Glutamatergic neuron (in vitro differentiated cells): Measurements from ENCODE around the gene SLC47A1. TPM values are rescaled to one million over a fixed set of nuclear protein-coding genes. Genes with fewer than 3 reads are reported as not detected.

Source experiments
- DNase-seq: peaks from one replicate; pipeline ENCODE4 v3.0.0; 2022
- H3K27ac Mint-ChIP-seq: one replicate; pipeline ENCODE4 v1.8.0; 2020; ENCODE audit warnings: mild to moderate bottlenecking, mixed read lengths, inconsistent platforms; ENCODE audit not compliant: unreplicated experiment
- H3K27me3 Mint-ChIP-seq: one replicate; pipeline ENCODE4 v1.8.0; 2020; ENCODE audit warnings: mild to moderate bottlenecking, moderate library complexity, mixed read lengths, inconsistent platforms; ENCODE audit not compliant: unreplicated experiment
- H3K36me3 Mint-ChIP-seq: one replicate; pipeline ENCODE4 v1.8.0; 2020; ENCODE audit warnings: mild to moderate bottlenecking, mixed read lengths, inconsistent platforms; ENCODE audit not compliant: unreplicated experiment
- H3K4me1 Mint-ChIP-seq: one replicate; pipeline ENCODE4 v1.8.0; 2020; ENCODE audit warnings: mild to moderate bottlenecking, low read depth, mixed read lengths, inconsistent platforms; ENCODE audit not compliant: unreplicated experiment
- H3K4me3 Mint-ChIP-seq: one replicate; pipeline ENCODE4 v1.8.0; 2020; ENCODE audit warnings: mild to moderate bottlenecking, mixed read lengths, inconsistent platforms; ENCODE audit not compliant: unreplicated experiment
- H3K9me3 Mint-ChIP-seq: one replicate; pipeline ENCODE4 v1.8.0; 2020; ENCODE audit warnings: mild to moderate bottlenecking, moderate library complexity, mixed read lengths, inconsistent platforms; ENCODE audit not compliant: unreplicated experiment
- total RNA-seq: library from RNA; stranded (reverse); fragmentation: NEBNext Ultra II Directional; extraction: Animal tissue kit (Norgen Biotek cat#: 25700); gene quantifications from one replicate; pipeline ENCODE4 v1.2.1, GENCODE V29; 2021; ENCODE audit not compliant: unreplicated experiment
- TF ChIP-seq, protein P1 (sequence below): fragments of 200-600 bp; sonication (generic); IDR thresholded peaks from one replicate; pipeline ENCODE4 v1.5.0; 2021; ENCODE audit not compliant: partially characterized antibody, unreplicated experiment

Gene SLC47A1
- total RNA-seq, 1 donor from 2014 or later = not detected

DNA sequence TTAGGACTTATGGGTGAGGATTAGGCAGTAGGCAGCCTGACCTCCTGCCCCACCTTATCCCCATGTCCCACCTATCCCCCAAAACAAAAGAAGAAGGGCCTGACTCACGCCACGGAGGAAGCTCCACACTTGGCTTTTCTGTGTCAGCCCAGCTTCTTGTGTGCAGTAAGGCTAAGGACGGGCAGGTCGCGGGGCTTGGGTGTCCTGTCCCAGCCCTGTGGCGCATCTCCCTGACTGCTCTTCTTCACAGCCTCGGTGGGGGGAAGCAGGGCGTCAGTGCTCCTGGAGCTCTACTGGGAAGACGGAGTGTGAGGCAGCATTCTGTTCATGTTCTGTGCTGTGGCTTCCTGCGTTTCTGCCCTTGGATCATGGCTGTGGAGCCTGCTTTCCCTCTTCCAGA lies 80.3 kb downstream of the SLC47A1 start:
- H3K36me3 Mint-ChIP-seq = peaks cover 12% of the 10 kb centered on the region
- H3K4me1 Mint-ChIP-seq = no peaks in the 10 kb centered on the region
- H3K27ac Mint-ChIP-seq = no peak overlapping the region
- peaks cover 2% of the 10 kb centered on the region for H3K9me3 Mint-ChIP-seq
- no peaks in the 10 kb centered on the region for H3K27me3 Mint-ChIP-seq
- TF ChIP-seq, protein P1, sequence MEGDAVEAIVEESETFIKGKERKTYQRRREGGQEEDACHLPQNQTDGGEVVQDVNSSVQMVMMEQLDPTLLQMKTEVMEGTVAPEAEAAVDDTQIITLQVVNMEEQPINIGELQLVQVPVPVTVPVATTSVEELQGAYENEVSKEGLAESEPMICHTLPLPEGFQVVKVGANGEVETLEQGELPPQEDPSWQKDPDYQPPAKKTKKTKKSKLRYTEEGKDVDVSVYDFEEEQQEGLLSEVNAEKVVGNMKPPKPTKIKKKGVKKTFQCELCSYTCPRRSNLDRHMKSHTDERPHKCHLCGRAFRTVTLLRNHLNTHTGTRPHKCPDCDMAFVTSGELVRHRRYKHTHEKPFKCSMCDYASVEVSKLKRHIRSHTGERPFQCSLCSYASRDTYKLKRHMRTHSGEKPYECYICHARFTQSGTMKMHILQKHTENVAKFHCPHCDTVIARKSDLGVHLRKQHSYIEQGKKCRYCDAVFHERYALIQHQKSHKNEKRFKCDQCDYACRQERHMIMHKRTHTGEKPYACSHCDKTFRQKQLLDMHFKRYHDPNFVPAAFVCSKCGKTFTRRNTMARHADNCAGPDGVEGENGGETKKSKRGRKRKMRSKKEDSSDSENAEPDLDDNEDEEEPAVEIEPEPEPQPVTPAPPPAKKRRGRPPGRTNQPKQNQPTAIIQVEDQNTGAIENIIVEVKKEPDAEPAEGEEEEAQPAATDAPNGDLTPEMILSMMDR = no peak
- no peak overlapping the region for H3K4me3 Mint-ChIP-seq
- DNase-seq = no peak

DNA sequence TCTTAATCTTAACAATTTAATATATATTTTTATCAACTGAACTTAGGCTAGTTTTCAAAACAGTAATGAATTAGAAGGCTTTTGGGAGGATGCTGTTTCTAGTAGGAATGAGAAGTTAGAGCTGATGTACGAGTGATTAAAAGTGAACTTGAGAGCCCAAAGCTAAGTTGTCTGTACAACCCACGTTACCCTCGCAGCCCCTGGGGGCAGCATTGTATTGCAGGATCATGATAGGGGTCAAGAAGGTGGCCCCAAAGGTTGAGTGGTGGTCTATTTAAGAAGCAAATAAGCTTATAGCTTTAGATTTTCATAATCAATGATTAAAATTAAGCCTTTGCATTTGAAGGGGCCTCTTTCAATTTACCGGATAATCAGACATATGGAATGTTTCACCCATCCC lies 81.2 kb downstream of the SLC47A1 start:
- no peaks in the 10 kb centered on the region for H3K27me3 Mint-ChIP-seq
- H3K4me1 Mint-ChIP-seq = no peaks in the 10 kb centered on the region
- no peak overlapping the region for H3K27ac Mint-ChIP-seq
- peaks cover 4% of the 10 kb centered on the region for H3K9me3 Mint-ChIP-seq
- TF ChIP-seq, protein P1 = no peak
- H3K4me3 Mint-ChIP-seq = no peak overlapping the region
- H3K36me3 Mint-ChIP-seq = peaks cover 22% of the 10 kb centered on the region
- no peak for DNase-seq

DNA sequence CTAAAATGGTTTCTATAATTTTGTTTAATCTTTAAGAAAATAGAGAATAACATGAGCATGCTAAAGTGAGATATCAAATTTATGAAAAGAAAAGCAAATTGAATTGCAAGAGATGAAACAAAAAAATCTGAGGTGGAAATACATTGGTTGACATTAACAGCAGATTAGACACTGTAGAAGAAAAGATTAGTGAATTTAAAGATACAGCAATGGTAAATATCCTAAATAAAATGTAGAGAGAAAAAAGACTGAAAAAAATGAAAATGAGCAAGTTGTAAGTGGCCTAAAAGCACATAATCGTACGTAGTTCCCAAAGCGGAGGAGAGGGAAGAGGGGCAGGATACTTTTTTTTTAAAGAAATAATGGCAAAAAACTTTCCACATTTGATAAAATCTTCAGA lies 84.4 kb downstream of the SLC47A1 start:
- no peak for DNase-seq
- TF ChIP-seq, protein P1 = no peak
- Mint-ChIP-seq H3K4me3 (no peak overlapping the region), H3K27ac (no peak overlapping the region), H3K9me3 (peaks cover 5% of the 10 kb centered on the region), H3K36me3 (peaks cover 27% of the 10 kb centered on the region), H3K4me1 (no peaks in the 10 kb centered on the region), H3K27me3 (no peaks in the 10 kb centered on the region)

DNA sequence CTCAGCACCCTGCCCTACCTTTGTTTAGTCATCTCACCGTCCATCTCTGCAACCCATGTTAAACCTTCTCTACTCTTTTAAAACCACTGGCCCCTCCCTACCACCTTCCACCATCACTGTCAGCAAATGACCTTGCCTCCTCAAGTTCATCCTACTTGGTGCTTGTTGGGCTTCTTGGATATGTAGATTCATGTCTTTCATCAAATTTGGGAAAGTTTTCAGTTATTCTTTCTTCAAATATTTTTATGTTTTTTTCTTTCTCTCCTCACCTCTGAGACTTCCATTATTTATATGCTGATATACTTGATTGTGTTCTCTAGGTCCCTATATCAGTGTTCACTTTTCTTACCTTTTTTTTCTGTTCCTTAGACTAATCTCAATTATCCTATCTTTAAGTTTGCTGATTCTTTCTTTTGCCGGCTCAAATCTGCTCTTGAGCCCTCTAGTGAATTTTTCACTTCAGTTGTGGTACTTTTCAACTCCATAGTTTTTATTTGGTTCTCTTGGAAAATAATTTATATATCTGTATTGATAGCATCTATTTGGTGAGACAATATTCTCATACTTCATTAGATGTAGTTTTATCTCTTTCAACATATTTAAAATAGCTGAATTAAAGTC lies 86.2 kb downstream of the SLC47A1 start:
- Mint-ChIP-seq H3K9me3 (peaks cover 5% of the 10 kb centered on the region), H3K4me1 (no peaks in the 10 kb centered on the region)
- no peak for DNase-seq

DNA sequence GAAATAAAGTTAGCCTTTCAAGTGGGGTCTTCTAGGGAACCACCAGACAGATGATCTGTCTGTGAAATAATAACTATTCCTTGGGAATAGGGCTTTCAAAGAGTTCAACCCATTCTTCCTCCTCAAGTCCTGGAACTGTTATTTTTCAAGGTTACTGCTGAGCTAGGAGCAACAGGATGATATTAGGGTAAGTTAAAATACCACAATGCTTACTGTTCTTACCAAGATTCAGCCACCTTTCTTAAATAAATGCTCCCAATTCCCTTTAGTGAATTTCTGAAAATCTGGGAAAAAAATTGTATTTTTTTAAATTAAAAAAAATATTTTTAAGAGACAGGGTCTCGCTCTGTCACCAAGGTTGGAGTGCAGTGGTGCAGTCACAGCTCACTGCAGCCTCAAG lies 88.0 kb downstream of the SLC47A1 start:
- H3K36me3 Mint-ChIP-seq = peaks cover 30% of the 10 kb centered on the region
- H3K27ac Mint-ChIP-seq = no peak overlapping the region
- TF ChIP-seq, protein P1 = no peak
- H3K27me3 Mint-ChIP-seq = no peaks in the 10 kb centered on the region
- H3K4me1 Mint-ChIP-seq = no peaks in the 10 kb centered on the region
- no peak for DNase-seq
- peaks cover 5% of the 10 kb centered on the region for H3K9me3 Mint-ChIP-seq
- H3K4me3 Mint-ChIP-seq = no peak overlapping the region

More for the DNA sequence above, 86.2 kb downstream of the SLC47A1 start:
- no peaks in the 10 kb centered on the region for H3K27me3 Mint-ChIP-seq
- TF ChIP-seq, protein P1 = no peak
- H3K36me3 Mint-ChIP-seq = peaks cover 30% of the 10 kb centered on the region
- no peak overlapping the region for H3K27ac Mint-ChIP-seq
- no peak overlapping the region for H3K4me3 Mint-ChIP-seq
